Fibroblast of skin of back (primary cell): ENCODE results near the gene BATF. TPM values are rescaled to one million over a fixed set of nuclear protein-coding genes. Genes with fewer than 3 reads are reported as not detected.
A peak's percentile ranks its signal among the peaks of the same experiment; 100 is the strongest.
"Not testable (repeated sequence)": the region's sequence is repeated elsewhere in the genome, so short reads cannot be mapped to it uniquely, and the experiment has no call there.

Experiments
- DNase-seq: peaks from one replicate; pipeline ENCODE4 v3.0.0-alpha.2; 2013
- polyA plus RNA-seq, 2 experiments: library from polyadenylated mRNA; unstranded; fragments of 120-200 nt; gene quantifications; one replicate each; pipeline ENCODE4 v1.2.1, GENCODE V29; 2013; ENCODE audit not compliant: insufficient read length in 2 of 2

Gene BATF
- not detected for polyA plus RNA-seq (2013, experiment 1 of 2; ENCODE audit: insufficient read length)
- not detected for polyA plus RNA-seq (2013, experiment 2 of 2; ENCODE audit: insufficient read length)

- no peak for DNase-seq
Measured at GRCh38 chr14:75522224-75522982, at the start of gene BATF. BATF (plus strand) TSS chr14:75522469; CDS start chr14:75522683, 214 bp downstream.

- not testable (repeated sequence) for DNase-seq
Measured at GRCh38 chr14:75474127-75474526, 48.1 kb upstream of the BATF start.

GRCh38 chr14:75476274-75476995, 45.8 kb upstream of the BATF start:
- DNase-seq: no peak

- no peak for DNase-seq
Measured at GRCh38 chr14:75477881-75478280, 44.4 kb upstream of the BATF start.

GRCh38 chr14:75479770-75480600, 42.3 kb upstream of the BATF start:
- DNase-seq: no peak

GRCh38 chr14:75482366-75482765, 39.9 kb upstream of the BATF start:
- DNase-seq: no peak

GRCh38 chr14:75484711-75485429, 37.4 kb upstream of the BATF start:
- DNase-seq: no peak

- DNase-seq: no peak
Measured at GRCh38 chr14:75486318-75486717, 36.0 kb upstream of the BATF start.

GRCh38 chr14:75487155-75487671, 35.1 kb upstream of the BATF start:
- DNase-seq: no peak

- DNase-seq: no peak
Measured at GRCh38 chr14:75489480-75489837, 32.8 kb upstream of the BATF start.

- no peak for DNase-seq
Measured at GRCh38 chr14:75491376-75491978, 30.8 kb upstream of the BATF start.

GRCh38 chr14:75492832-75493591, 29.3 kb upstream of the BATF start:
- DNase-seq: no peak

GRCh38 chr14:75493592-75494087, 28.6 kb upstream of the BATF start:
- DNase-seq: no peak

GRCh38 chr14:75494896-75495295, 27.4 kb upstream of the BATF start:
- peak; percentile 8 for DNase-seq

GRCh38 chr14:75495399-75495798, 26.9 kb upstream of the BATF start:
- DNase-seq: no peak

- DNase-seq: no peak
Measured at GRCh38 chr14:75495882-75496281, 26.4 kb upstream of the BATF start.

- DNase-seq: no peak
Measured at GRCh38 chr14:75496755-75497154, 25.5 kb upstream of the BATF start.

GRCh38 chr14:75497191-75497590, 25.1 kb upstream of the BATF start:
- no peak for DNase-seq

- DNase-seq: no peak
Measured at GRCh38 chr14:75497701-75498100, 24.6 kb upstream of the BATF start.

- no peak for DNase-seq
Measured at GRCh38 chr14:75499084-75499875, 23.0 kb upstream of the BATF start.
